ENCODE results near the gene RPS6KA2.

RPS6KA2 gene

DNA sequence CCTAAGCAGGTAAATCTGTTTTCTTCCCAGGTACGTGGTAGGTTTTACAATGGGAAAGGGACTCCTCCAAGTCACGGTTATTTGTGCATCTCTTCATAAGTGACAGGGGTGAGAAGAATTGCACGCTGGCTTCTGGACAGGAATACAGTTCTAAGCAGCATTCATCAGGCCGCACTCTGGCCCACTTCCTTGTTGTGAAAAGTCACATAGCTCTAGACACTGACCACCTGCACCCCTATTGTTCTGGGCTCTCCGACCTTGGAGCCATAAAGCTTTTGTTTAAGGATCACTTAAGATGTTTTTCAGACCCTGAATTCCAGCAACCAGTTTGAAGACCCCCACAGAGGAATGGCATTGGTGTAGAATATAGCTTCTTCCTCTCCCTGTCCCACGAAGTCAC lies 72.0 kb downstream of the RPS6KA2 start:
- TF ChIP-seq REST (IDR thresholded peaks at IDR 0.05; ENCODE audit: insufficient replicate concordance, low read depth) (no peak), POLR2AphosphoS5 (IDR thresholded peaks at IDR 0.05; ENCODE audit: low read depth) (no peak), CTCF (IDR thresholded peaks at IDR 0.05; ENCODE audit: insufficient read depth, low read length) (no peak), SPI1 (IDR thresholded peaks at IDR 0.05; ENCODE audit: borderline replicate concordance, low read depth) (no peak), GABPA (IDR thresholded peaks at IDR 0.05; ENCODE audit: low read depth) (no peak)
- DNase-seq (ENCODE audit: low read depth in 1 of 2, low spot score in 1 of 2), result no peak
- H3K27me3 ChIP-seq (ENCODE audit: insufficient read depth, poor library complexity, severe bottlenecking), result no peaks in the 10 kb centered on the region
- H3K27ac ChIP-seq (replicated peaks), result no peak overlapping the region
- H3K4me3 ChIP-seq (replicated peaks; ENCODE audit: insufficient read depth, low read length), result no peak overlapping the region

GRCh38 chr6:166554316-166554715 lies 72.7 kb downstream of the RPS6KA2 start:
- DNase-seq (ENCODE audit: low read depth in 1 of 2, low spot score in 1 of 2), result no peak
- no peak for TF ChIP-seq CTCF (IDR thresholded peaks at IDR 0.05; ENCODE audit: insufficient read depth, low read length)
- no peak for TF ChIP-seq REST (IDR thresholded peaks at IDR 0.05; ENCODE audit: insufficient replicate concordance, low read depth)
- TF ChIP-seq SPI1 (IDR thresholded peaks at IDR 0.05; ENCODE audit: borderline replicate concordance, low read depth), result no peak
- no peak for TF ChIP-seq POLR2AphosphoS5 (IDR thresholded peaks at IDR 0.05; ENCODE audit: low read depth)
- TF ChIP-seq GABPA (IDR thresholded peaks at IDR 0.05; ENCODE audit: low read depth), result no peak
- H3K27ac ChIP-seq (replicated peaks), result no peak overlapping the region
- no peak overlapping the region for H3K4me3 ChIP-seq (replicated peaks; ENCODE audit: insufficient read depth, low read length)
- no peaks in the 10 kb centered on the region for H3K27me3 ChIP-seq (ENCODE audit: insufficient read depth, poor library complexity, severe bottlenecking)

DNA sequence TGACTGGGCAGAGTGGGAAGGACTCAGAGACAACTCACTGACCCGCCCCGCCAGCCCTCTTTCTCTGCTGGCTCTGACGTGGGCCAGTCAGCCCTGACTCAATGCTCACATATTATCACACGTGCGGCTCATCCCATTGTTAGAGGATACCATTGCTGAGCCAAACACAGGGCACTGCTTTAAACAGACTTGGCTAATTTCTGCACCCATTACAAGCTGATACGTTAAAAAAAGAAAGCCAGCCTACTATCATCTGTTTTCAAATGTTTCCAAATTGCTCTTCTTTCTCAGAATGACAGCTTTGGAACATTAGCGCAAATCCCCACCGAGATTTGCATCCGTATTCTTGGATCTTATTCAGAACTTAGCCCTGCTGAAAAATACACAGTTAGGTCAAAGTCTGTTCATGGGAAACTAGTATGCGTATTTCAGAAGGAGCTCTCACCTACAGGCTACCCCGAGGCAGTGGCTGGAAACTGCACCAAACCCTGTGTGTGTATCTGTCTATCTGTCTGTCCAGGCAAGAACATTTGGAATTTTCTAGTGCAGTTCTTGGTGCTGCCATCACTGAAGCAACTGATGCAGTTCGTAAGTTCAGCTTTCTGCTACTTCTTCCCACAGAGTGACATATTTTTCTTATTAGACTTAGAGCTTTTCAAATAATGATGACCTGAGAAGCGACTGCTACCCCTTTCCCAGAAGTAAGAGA lies 73.3 kb downstream of the RPS6KA2 start:
- Histone ChIP-seq H3K4me3 (replicated peaks; ENCODE audit: insufficient read depth, low read length) (no peak overlapping the region), H3K27me3 (ENCODE audit: insufficient read depth, poor library complexity, severe bottlenecking) (no peaks in the 10 kb centered on the region), H3K27ac (replicated peaks) (no peak overlapping the region)
- DNase-seq (ENCODE audit: low read depth in 1 of 2, low spot score in 1 of 2), result no peak
- TF ChIP-seq GABPA (IDR thresholded peaks at IDR 0.05; ENCODE audit: low read depth) (no peak), SPI1 (IDR thresholded peaks at IDR 0.05; ENCODE audit: borderline replicate concordance, low read depth) (no peak), CTCF (IDR thresholded peaks at IDR 0.05; ENCODE audit: insufficient read depth, low read length) (no peak), POLR2AphosphoS5 (IDR thresholded peaks at IDR 0.05; ENCODE audit: low read depth) (no peak), REST (IDR thresholded peaks at IDR 0.05; ENCODE audit: insufficient replicate concordance, low read depth) (no peak)

Measured in HL-60 (cell line).